Epithelial cell of proximal tubule (primary cell): ENCODE measurements around the gene MUSTN1. TPM values are rescaled to one million over a fixed set of nuclear protein-coding genes. Genes with fewer than 3 reads are reported as not detected.

ENCODE experiments used
- DNase-seq: peaks from one replicate; pipeline ENCODE4 v3.0.0-alpha.2; 2011; ENCODE audit warnings: low read depth
- H3K4me3 ChIP-seq: 2 replicates; pipeline ENCODE4 v1.5.1; 2011; ENCODE audit warnings: low read depth, mild to moderate bottlenecking, low read length
- CTCF ChIP-seq: conservative IDR thresholded peaks from 2 replicates; pipeline ENCODE4 v1.5.1; 2012; ENCODE audit warnings: low read depth, mild to moderate bottlenecking, low read length
- total RNA-seq: library from RNA; depleted of rRNA; stranded (reverse); fragments of >200 nt; gene quantifications from 2 replicates; pipeline ENCODE4 v1.2.3, GENCODE V29; 2015

The MUSTN1 gene
- total RNA-seq, 1 donor from 2014 or later, result not detected

- no peak for TF ChIP-seq CTCF
- no peak for DNase-seq
- H3K4me3 ChIP-seq, result no peak overlapping the region
These were observed 31.6 kb upstream of the MUSTN1 start for GRCh38 chr3:52866427-52866826.

- DNase-seq, result no peak
- no peak overlapping the region for H3K4me3 ChIP-seq
- no peak for TF ChIP-seq CTCF
These were observed 31.2 kb upstream of the MUSTN1 start for GRCh38 chr3:52865994-52866393.

GRCh38 chr3:52860424-52860768 is 25.6 kb upstream of the MUSTN1 start:
- no peak for TF ChIP-seq CTCF
- DNase-seq, result no peak
- no peak overlapping the region for H3K4me3 ChIP-seq

- DNase-seq, result no peak
- no peak for TF ChIP-seq CTCF
- H3K4me3 ChIP-seq, result no peak overlapping the region
These were observed 25.0 kb upstream of the MUSTN1 start for GRCh38 chr3:52859686-52860423.

- no peak overlapping the region for H3K4me3 ChIP-seq
- no peak for DNase-seq
- no peak for TF ChIP-seq CTCF
These were observed 23.0 kb upstream of the MUSTN1 start for GRCh38 chr3:52857864-52858263.

DNA sequence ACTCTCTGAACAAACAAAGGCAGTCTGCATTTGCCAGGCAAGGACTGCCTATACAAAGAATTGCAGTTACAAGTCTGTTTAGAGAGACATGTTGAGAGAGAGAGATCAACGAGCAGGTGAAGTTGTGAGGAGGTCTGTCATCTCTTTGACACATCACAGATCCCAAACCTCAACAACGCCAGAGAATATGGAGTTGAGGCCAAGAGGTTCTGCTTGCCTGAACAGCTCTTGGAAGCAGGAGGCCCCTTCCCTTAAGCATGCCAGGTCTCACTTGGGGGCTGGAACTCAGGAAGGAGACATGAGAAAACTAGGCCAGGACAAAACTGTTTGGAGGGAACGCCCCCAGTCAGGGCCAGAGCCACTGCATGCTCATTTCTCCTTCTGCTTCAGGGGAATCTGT is 22.3 kb upstream of the MUSTN1 start:
- no peak for DNase-seq
- no peak overlapping the region for H3K4me3 ChIP-seq
- TF ChIP-seq CTCF, result no peak

GRCh38 chr3:52856666-52857065 is 21.8 kb upstream of the MUSTN1 start:
- DNase-seq, result no peak
- no peak overlapping the region for H3K4me3 ChIP-seq
- TF ChIP-seq CTCF, result no peak
